AG04450 (cell line): ENCODE measurements around the gene EML6. TPM values are rescaled to one million over a fixed set of nuclear protein-coding genes. Genes with fewer than 3 reads are reported as not detected.

Source experiments
- CTCF ChIA-PET: fragments of 300-600, 350-600 bp; formaldehyde crosslinking; extraction: SDS; loops from one replicate; lab custom pipeline; 2022; ENCODE audit warnings: antibody characterized with exemption, inconsistent platforms; lab: Charles Lee
- POLR2A ChIA-PET: fragments of 350-600 bp; formaldehyde crosslinking; extraction: SDS; loops from one replicate; lab custom pipeline; 2021; ENCODE audit warnings: antibody characterized with exemption, inconsistent platforms; lab: Yijun Ruan, JAX
- DNase-seq: peaks from one replicate; pipeline ENCODE4 v3.0.0-alpha.2; 2011; ENCODE audit warnings: low read depth, low spot score
- H3K27ac ChIP-seq: one replicate; pipeline ENCODE4 v1.5.1; 2012; ENCODE audit warnings: low read depth, low read length, control low read depth
- H3K27me3 ChIP-seq: one replicate; pipeline ENCODE4 v1.6.0; 2012; ENCODE audit warnings: low read length; ENCODE audit not compliant: control insufficient read depth, insufficient read depth
- H3K4me3 ChIP-seq: 2 replicates; pipeline ENCODE4 v1.5.1; 2011; ENCODE audit warnings: mild to moderate bottlenecking, low read depth, low read length, control low read depth
- H3K9me3 ChIP-seq: 2 replicates; pipeline ENCODE4 v1.5.1; 2012; ENCODE audit warnings: low read length; ENCODE audit not compliant: control insufficient read depth, insufficient read depth
- CTCF ChIP-seq: IDR thresholded peaks from 2 replicates; pipeline ENCODE4 v1.5.1; 2011; ENCODE audit warnings: low read depth, low read length, control low read depth, inconsistent platforms
- polyA plus RNA-seq: library from polyadenylated mRNA; depleted of rRNA; stranded (reverse); fragments of >200 nt; gene quantifications from 2 replicates; pipeline ENCODE4 v1.2.3, GENCODE V29; 2011

EML6 gene
- polyA plus RNA-seq, 1 experiment: 0.30 TPM

DNA sequence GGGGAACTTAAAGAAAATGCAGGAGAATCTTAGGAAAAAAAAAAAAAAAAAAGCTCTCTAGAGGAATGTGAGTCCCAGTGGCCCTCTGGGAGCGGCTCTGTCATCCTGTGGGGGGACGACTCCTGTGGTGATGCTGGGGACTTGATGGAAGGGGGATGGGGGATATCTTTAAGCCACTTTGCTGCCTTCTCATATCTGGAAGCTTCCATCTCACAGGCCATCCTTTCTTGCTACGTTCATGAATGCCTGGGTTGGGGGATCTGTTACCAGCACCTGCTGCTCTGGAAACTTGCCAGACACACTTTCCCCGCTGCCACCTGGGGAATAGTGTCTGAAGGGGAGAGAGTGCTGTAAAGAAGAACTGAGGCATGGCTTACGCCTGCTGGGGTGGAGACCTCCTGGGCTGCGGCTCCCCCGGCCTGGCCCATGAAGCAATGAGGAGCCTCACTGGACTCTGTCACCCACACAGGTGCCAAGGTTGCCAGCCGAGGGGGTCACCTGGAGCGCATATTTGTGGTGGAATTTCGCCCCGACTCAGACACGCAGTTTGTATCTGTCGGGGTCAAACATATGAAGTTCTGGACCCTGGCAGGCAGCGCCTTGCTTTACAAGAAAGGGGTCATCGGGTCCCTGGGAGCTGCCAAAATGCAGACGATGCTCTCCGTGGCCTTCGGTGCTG lies 234.0 kb downstream of the EML6 start:
- CTCF ChIA-PET: no interaction called here
- POLR2A ChIA-PET: no interaction called here
- no peak for DNase-seq
- no peaks in the 10 kb centered on the region; the same call in 1 of the 2 replicates for H3K9me3 ChIP-seq
- no peaks in the 10 kb centered on the region for H3K27me3 ChIP-seq
- H3K27ac ChIP-seq: no peak overlapping the region
- H3K4me3 ChIP-seq: no peak overlapping the region
- no peak for TF ChIP-seq CTCF

- ChIA-PET POLR2A (interaction anchor here (0.5 kb wide), 1 partner anchor 21 kb away, joined by 13 read pairs; no protein-coding TSS in a partner anchor), CTCF (no interaction called here)
Observed at GRCh38 chr2:54958717-54959371, 235.4 kb downstream of the EML6 start.

DNA sequence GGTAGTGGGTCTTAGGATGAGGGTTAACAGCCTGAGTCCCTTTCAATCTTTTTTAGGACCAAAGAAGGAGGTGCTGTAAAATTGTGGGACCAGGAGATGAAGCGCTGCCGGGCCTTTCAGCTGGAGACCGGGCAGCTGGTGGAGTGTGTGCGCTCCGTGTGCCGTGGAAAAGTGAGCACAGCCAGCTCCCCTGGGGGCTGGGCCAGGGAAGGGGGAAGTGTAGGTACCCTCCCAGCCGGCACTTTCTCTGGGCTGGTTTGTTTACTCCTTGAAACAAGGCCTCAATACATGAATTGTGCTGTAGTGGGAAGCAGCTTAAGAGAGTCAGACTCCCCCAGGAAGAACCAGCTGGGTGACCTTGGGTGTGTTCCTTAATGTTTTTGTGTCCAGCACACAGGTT lies 236.7 kb downstream of the EML6 start:
- POLR2A ChIA-PET: interaction anchor here (0.7 kb wide), 1 partner anchor 9 kb away, joined by 3 read pairs; no protein-coding TSS in a partner anchor
- Histone ChIP-seq H3K9me3 (no peaks in the 10 kb centered on the region; the same call in 1 of the 2 replicates), H3K4me3 (no peak overlapping the region), H3K27ac (no peak overlapping the region), H3K27me3 (no peaks in the 10 kb centered on the region)
- no peak for DNase-seq
- CTCF ChIA-PET: no interaction called here
- TF ChIP-seq CTCF: no peak

More at GRCh38 chr2:54958717-54959371, 235.4 kb downstream of the EML6 start:
- no peak overlapping the region for H3K27ac ChIP-seq
- no peaks in the 10 kb centered on the region; the same call in 1 of the 2 replicates for H3K9me3 ChIP-seq
- no peaks in the 10 kb centered on the region for H3K27me3 ChIP-seq
- no peak for DNase-seq
- H3K4me3 ChIP-seq: no peak overlapping the region
- no peak for TF ChIP-seq CTCF

- Histone ChIP-seq H3K4me3 (no peak overlapping the region), H3K9me3 (no peaks in the 10 kb centered on the region; the same call in 1 of the 2 replicates), H3K27me3 (no peaks in the 10 kb centered on the region), H3K27ac (no peak overlapping the region)
- CTCF ChIA-PET: interaction anchor here (1.1 kb wide), 1 partner anchor 206 kb away, joined by 3 read pairs; no protein-coding TSS in a partner anchor
- no peak for TF ChIP-seq CTCF
- POLR2A ChIA-PET: no interaction called here
- no peak for DNase-seq
Observed at GRCh38 chr2:54962511-54962910, 239.0 kb downstream of the EML6 start.
